ENCODE measurements around the gene PIP4K2B.

Gene PIP4K2B

GRCh38 chr17:38809828-38810227, 10.5 kb upstream of the PIP4K2B start:
- no peak for ATAC-seq (ENCODE audit: insufficient read depth, low read depth)
- H3K9ac ChIP-seq (ENCODE audit: low read depth, low read length) = no peak overlapping the region
- DNase-seq = no peak
- no peaks in the 10 kb centered on the region for H3K79me2 ChIP-seq (ENCODE audit: insufficient read depth, low read length)
- H3K4me2 ChIP-seq (ENCODE audit: insufficient read depth, low read length) = no peak overlapping the region
- no peak overlapping the region for H3K27ac ChIP-seq (ENCODE audit: low read length)
- H3K36me3 ChIP-seq (ENCODE audit: insufficient read depth, low read length) = peaks cover 88% of the 10 kb centered on the region
- no peak for TF ChIP-seq CTCF (IDR thresholded peaks at IDR 0.05; ENCODE audit: borderline replicate concordance, extremely low read depth, low read length, poor library complexity, severe bottlenecking)
- no peak for TF ChIP-seq EZH2 (IDR thresholded peaks at IDR 0.05; ENCODE audit: borderline replicate concordance, low read depth, low read length, severe bottlenecking)
- no peaks in the 10 kb centered on the region for H3K9me3 ChIP-seq (ENCODE audit: insufficient read depth, low read length, severe bottlenecking)
- H3K4me1 ChIP-seq (ENCODE audit: insufficient read depth, low read length) = no peaks in the 10 kb centered on the region
- no peaks in the 10 kb centered on the region for H4K20me1 ChIP-seq (ENCODE audit: insufficient read depth, low read length)
- H3K27me3 ChIP-seq (ENCODE audit: insufficient read depth, low read length, poor library complexity) = no peaks in the 10 kb centered on the region
- H3K4me3 ChIP-seq (ENCODE audit: low read depth in 1 of 2, low read length in 2 of 2) = no peak overlapping the region
- no peak overlapping the region for H2AFZ ChIP-seq (ENCODE audit: low read depth, low read length)

- Histone ChIP-seq H3K27ac (ENCODE audit: low read length) (peak overlapping the region; percentile 86), H3K4me2 (ENCODE audit: insufficient read depth, low read length) (peak overlapping the region; percentile 70), H2AFZ (ENCODE audit: low read depth, low read length) (peak overlapping the region; percentile 67), H3K9ac (ENCODE audit: low read depth, low read length) (peak overlapping the region; percentile 87), H3K27me3 (ENCODE audit: insufficient read depth, low read length, poor library complexity) (no peaks in the 10 kb centered on the region), H3K9me3 (ENCODE audit: insufficient read depth, low read length, severe bottlenecking) (no peaks in the 10 kb centered on the region), H3K79me2 (ENCODE audit: insufficient read depth, low read length) (peaks cover 40% of the 10 kb centered on the region), H3K4me3 (ENCODE audit: low read depth in 1 of 2, low read length in 2 of 2) (peak overlapping the region; percentile 34 to 83; a peak in 3 of 4 replicates), H4K20me1 (ENCODE audit: insufficient read depth, low read length) (peaks cover 34% of the 10 kb centered on the region), H3K4me1 (ENCODE audit: insufficient read depth, low read length) (peaks cover 40% of the 10 kb centered on the region), H3K36me3 (ENCODE audit: insufficient read depth, low read length) (peaks cover 66% of the 10 kb centered on the region)
- ATAC-seq (ENCODE audit: insufficient read depth, low read depth) (no peak), DNase-seq (no peak)
- TF ChIP-seq CTCF (IDR thresholded peaks at IDR 0.05; ENCODE audit: borderline replicate concordance, extremely low read depth, low read length, poor library complexity, severe bottlenecking) = no peak
- TF ChIP-seq EZH2 (IDR thresholded peaks at IDR 0.05; ENCODE audit: borderline replicate concordance, low read depth, low read length, severe bottlenecking) = no peak
Measured at GRCh38 chr17:38800237-38800760, 943 bp upstream of the PIP4K2B start.

GRCh38 chr17:38798614-38799500, 499 bp downstream of the PIP4K2B start:
- H3K4me3 ChIP-seq (ENCODE audit: low read depth in 1 of 2, low read length in 2 of 2) = peak overlapping the region; percentile 76 to 83
- peak overlapping the region; percentile 86 for H3K4me2 ChIP-seq (ENCODE audit: insufficient read depth, low read length)
- peaks cover 37% of the 10 kb centered on the region for H4K20me1 ChIP-seq (ENCODE audit: insufficient read depth, low read length)
- peaks cover 53% of the 10 kb centered on the region for H3K79me2 ChIP-seq (ENCODE audit: insufficient read depth, low read length)
- H3K4me1 ChIP-seq (ENCODE audit: insufficient read depth, low read length) = peaks cover 40% of the 10 kb centered on the region
- peak overlapping the region; percentile 87 for H3K9ac ChIP-seq (ENCODE audit: low read depth, low read length)
- DNase-seq (peak; percentile 77), ATAC-seq (ENCODE audit: insufficient read depth, low read depth) (peak; percentile 59)
- no peak for TF ChIP-seq CTCF (IDR thresholded peaks at IDR 0.05; ENCODE audit: borderline replicate concordance, extremely low read depth, low read length, poor library complexity, severe bottlenecking)
- no peaks in the 10 kb centered on the region for H3K27me3 ChIP-seq (ENCODE audit: insufficient read depth, low read length, poor library complexity)
- peaks cover 60% of the 10 kb centered on the region for H3K36me3 ChIP-seq (ENCODE audit: insufficient read depth, low read length)
- peak overlapping the region; percentile 80 for H3K27ac ChIP-seq (ENCODE audit: low read length)
- no peaks in the 10 kb centered on the region for H3K9me3 ChIP-seq (ENCODE audit: insufficient read depth, low read length, severe bottlenecking)
- peak overlapping the region; percentile 79 for H2AFZ ChIP-seq (ENCODE audit: low read depth, low read length)
